Inflammatory macrophage treated with lipopolysaccharide for 1 hour (primary cell): ENCODE data around the gene GRIN3B.
"Not testable (repeated sequence)": the region's sequence is repeated elsewhere in the genome, so short reads cannot be mapped to it uniquely, and the experiment has no call there.

Source experiments
- DNase-seq, 2 donors: peaks; one replicate each; pipeline ENCODE4 v3.0.0-alpha.2; 2020 to 2022

GRIN3B gene, protein sequence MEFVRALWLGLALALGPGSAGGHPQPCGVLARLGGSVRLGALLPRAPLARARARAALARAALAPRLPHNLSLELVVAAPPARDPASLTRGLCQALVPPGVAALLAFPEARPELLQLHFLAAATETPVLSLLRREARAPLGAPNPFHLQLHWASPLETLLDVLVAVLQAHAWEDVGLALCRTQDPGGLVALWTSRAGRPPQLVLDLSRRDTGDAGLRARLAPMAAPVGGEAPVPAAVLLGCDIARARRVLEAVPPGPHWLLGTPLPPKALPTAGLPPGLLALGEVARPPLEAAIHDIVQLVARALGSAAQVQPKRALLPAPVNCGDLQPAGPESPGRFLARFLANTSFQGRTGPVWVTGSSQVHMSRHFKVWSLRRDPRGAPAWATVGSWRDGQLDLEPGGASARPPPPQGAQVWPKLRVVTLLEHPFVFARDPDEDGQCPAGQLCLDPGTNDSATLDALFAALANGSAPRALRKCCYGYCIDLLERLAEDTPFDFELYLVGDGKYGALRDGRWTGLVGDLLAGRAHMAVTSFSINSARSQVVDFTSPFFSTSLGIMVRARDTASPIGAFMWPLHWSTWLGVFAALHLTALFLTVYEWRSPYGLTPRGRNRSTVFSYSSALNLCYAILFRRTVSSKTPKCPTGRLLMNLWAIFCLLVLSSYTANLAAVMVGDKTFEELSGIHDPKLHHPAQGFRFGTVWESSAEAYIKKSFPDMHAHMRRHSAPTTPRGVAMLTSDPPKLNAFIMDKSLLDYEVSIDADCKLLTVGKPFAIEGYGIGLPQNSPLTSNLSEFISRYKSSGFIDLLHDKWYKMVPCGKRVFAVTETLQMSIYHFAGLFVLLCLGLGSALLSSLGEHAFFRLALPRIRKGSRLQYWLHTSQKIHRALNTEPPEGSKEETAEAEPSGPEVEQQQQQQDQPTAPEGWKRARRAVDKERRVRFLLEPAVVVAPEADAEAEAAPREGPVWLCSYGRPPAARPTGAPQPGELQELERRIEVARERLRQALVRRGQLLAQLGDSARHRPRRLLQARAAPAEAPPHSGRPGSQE

DNA sequence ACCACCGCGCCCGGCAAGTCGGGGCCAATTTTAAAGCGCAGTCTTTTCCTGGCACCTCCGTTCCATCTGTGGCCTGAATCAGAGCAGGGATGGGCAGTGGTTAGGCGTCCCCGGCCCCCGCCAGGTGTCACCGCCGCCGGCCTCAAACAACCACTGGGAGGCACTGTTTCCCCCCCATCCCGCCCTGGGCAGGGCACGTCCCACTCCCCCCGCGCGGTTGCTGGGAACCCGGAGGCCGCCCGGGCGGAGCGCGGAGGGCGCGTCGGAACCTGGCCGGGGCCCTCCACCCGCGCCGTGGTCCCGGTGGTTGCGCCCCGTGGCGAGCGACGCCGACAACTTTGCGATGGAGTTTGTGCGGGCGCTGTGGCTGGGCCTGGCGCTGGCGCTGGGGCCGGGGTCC is at the start of gene GRIN3B:
GRIN3B (plus strand) TSS at position 325 of the 400 bp plus-strand sequence; CDS start at position 344, 19 bp downstream.
- peak in 1 of 2 donors; percentile 49 for DNase-seq

DNA sequence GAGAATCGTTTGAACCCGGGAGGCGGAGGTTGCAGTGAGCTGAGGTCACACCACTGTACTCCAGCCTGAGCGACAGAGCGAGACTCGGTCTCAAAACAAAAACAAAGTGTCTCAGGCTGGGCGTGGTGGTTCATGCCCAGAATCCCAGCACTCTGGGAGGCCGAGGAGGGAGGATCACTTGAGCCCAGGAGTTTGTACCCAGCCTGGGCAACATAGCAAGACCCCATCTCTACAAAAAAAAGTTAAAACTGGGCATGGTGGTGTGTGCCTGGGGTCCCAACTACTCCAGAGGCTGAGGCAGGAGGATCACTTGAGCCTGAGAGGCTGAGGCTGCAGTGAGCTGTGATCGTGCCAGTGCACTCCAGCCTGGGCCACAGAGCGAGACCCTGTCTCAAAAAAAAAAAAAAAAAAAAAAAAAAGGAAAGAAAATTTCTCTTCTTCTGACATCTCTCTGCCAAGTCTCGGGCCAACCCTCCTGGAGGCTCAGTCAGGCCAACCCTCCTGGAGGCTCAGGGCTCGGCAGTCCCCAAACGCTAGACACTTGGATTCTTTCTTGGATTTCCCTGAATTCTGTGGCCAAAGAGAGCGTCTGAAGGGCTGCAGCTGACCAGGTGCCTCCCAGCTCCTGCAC is 48.1 kb upstream of the GRIN3B start:
- no peak for DNase-seq

DNA sequence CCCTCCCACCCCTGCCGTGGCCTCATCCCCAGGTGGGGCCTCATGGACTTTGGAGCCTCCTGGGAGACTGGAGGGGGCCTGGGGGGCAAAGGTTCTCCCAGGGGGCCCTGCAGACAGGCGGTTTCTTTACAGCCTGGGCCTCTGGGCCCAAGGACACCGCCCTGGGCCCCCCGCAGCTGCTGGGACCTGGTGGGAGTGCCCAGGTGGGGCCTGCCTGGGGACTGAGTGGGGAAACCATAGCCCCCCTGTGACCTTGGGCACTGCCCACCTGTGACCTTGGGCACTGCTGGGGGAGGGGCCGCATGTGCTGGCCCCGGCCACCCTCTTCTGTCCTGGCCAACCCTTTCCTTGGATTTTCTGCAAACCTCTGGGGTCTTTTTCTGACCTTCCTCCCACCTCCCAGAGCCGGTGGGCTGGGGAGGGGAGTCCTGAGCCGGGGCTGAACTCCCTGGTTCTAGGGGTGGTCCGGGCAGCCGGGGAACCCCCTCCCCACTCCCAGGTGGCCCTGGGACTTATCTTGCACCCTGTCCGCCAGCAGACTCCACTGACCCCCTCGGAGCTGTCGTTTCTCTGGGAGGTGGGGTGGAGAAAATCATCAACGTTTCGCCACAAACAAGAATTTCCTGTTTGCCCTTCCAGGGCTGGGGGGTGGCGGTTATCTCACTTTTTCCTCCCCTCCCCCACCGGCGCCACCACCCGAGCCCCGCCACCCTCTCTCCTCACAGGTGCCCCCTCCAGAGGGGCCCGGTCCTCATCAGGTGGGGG is 47.4 kb upstream of the GRIN3B start:
- DNase-seq: no peak

DNA sequence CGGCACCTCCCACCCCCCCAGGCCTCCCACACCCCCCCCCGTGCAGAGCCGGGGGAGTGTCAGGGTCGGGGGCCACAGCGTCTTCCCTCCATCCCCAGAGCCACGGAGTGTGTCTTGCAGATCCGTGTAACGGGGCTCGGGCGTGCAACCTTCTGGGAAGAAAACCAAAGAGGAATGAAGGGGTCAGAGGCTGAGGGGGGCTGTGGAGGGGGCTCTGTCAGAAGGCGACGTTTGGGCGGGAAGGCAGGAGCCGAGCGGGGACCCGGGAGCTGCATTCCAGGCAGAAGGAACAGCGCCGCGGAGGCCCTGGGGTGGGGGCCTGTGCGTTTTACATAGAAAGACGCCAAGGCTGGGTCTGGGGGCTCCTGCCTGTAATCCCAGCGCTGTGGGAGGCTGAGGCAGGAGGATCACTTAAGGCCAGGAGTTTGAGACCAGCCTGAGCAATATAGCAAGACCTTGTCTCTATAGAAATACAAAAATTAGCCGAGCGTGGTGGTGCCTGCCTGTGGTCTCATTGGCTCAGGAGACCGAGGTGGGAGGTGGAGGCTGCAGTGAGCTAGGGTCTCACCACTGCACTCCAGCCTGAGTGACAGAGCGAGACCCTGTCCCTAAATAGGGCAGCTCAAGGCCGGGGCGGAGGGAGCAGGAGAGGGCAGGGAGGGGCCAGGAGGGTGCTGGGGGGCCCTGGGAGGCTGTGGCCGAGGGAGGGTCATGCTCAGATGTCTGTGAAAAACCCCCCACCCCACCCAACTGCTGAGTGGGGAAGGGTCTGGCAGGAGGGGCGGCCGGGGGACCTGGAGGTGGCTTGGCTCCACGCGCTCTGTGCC is 46.6 kb upstream of the GRIN3B start:
- DNase-seq: no peak

DNA sequence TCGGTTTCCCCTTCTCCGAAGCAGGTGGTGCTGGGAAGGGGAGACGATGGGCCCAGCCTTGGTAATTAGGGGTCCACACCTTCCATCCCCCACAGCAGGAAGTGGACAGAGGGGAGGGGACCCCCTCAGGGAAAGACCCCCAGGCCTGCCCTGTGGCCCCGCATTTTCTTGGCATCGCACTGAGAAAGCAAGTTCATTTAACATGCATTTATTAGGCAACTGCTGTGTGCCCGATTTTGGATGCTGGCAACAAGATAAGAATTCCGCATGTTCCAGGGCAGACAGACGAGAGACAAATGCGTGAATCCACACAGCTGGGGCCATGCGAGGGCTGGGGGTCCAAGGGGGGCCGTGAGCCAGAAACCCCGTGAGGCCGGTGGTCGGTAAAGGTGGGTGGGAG is 45.9 kb upstream of the GRIN3B start:
- no peak for DNase-seq

DNA sequence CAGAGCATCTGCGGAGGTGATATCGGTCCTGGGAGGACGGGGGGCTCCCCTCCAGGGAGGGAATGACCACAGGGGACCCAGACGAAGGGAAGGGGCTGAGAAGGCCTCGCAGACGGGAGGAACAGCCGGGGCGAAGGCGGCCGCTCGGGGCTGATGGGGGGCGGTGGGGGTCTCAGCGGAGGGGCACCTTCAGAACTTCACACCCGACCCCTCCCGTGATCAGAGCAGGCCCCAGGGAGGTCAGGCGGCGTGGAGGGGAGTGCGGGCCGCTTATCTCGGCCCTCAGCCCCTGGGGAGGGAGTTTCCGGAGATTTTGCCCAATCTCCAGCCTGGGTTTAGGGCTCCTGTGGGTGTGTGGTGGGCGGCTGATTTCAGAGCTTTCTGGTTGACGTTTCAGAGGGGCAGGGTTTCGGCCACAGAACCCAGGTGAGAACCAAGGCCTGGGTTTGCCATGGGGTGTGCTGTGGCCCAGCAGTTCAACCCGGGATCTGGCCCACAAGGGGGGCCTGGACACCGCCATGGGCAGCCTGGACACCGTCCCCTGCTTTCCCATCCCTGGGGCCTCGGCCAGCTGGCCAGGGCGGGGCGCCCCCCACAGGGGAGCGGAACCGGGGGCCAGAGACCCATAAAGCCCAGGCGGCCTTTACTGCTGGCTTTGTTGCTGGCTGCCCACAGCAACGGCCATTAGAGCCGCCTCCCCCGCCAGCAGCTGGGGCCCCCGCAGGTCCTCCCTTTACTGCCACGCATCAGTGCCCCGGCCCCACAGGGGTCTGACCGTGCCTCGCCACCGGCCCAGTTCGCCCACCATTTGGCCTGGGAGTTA is 45.3 kb upstream of the GRIN3B start:
- peak; percentile 11 to 39 for DNase-seq

DNA sequence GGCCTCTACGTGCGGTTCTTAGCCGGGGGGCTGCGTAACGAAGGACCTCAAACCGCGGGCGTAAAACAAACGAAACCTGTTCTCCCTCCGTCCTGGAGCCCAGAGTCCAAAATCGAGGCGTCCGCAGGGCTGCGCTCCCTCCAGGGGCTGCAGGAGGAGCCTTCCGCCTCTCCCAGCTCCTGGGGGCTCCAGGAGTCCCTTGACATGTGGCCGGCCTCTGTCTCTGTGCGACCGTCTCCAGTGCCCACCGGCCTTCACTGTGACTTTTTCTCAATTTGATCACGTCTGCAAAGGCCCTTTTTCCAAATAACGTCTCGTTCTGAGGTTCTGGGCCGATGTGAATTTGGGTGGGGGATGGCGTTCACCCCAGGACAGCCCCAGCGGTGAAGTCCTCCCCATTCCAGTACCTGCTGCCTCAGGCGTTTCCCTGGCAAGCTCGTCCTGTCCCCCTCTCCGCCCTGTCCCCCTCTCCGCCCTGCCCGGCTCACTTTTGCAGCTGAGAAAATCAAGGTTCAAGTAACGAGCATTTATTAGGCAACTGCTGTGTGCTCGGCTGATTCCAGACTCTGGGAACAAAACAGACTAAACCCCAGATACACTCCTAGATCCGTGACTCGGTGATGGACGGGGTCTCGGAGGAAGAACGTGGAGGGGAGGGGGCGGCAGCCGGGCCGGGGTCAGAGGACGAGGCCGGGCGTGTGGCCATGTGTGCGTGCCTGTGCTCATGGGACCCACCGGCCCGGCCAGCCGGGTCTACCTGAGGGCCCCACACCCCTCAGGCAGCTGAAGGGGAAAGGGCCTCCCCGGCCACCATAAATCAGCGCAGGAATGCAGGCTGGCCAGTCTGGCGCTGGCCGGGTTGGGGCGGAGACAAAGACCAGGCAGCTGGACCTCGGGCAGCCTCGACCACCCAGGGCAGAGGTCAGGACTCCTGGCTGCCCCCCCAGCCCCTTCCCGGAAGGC is 44.1 kb upstream of the GRIN3B start:
- DNase-seq: no peak

DNA sequence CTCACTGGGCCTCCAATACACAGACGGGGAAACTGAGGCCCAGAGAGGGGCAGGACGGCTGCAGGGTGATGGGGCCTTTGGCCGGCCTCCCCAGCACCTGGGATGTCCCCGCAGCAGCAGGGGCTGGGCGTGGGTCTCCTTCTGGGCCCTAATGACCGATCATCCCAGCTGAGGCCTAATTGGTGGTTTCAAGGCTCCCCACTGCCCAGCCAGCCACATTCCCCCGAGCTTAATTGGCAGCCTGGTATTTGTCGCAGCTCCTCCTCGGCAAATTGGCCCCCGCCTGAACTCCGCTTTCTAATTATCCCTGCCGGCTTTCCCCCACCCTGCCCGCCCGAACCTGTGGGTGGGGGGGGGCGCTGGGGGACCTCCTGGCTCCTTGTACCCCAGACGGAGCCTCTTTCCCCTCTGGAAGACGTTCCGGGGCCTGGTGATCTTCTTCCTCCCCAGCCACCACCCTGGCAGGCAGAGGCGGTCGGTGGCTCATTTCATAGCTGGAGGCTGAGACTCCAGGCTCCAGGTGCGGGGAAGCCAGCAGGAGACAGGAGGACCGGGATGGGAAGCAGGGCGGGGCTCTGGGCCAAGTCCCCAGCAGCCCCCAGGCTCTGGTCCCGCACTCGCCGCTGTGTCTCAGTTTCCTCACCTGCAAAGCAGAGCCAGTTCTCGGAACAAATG is 43.3 kb upstream of the GRIN3B start:
- DNase-seq: no peak

DNA sequence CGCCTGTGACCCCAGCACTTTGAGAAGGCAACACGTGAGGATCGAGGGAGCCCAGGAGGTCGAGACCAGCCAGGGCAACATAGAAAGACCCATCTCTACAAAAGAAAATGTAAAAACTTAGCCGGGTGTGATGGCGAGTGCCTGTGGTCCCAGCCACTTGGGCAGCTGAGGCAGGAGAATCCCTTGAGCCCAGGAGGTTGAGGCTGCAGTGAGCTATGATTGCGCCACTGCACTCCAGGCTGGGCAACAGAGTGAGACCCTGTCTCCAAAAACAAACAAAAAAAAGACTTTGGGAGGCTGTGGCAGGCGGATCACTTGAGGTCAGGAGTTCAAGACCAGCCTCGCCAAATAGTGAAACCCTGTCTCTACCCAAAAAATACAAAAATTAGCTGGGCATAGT is 42.6 kb upstream of the GRIN3B start:
- not testable (repeated sequence) for DNase-seq

DNA sequence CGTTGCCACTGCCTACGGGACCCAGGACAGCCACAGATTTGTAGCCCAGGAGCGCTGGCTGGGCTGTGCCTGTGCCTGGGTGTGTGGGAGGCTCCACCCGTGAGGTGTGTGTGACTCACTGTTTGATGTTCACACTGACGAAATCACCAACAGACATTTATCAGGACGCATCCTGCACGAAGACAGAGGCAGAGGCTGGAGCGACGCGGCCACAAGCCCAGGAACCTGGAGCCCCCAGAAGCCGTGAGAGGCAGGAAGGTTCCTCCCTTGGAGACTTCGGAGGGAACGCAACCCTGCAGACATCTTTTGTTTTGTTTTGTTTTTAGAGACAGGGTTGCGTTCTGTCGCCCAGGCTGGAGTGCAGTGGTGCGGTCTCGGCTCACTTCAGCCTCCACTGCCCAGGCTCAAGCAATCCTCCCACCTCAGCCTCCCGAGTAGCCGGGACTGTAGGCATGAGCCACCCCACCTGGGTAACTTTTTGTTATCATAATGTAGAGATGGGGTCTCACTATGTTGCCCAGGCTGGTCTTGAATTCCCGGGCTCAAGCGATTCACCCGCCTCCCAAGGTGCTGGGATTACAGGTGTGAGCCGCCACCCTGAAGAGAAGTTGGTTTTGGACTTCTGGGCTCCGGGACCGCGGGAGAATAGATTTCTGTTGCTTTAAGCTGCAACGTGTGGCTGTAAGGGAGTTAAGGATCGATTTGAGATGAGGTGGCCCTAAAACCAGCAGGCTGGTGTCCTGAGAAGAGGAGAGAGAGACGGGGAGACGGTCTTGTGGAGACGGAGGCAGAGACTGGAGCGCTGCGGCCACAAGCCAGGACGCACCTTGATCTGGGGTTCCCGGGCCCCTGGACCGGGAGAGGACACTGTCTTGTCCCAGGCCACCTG is 41.0 kb upstream of the GRIN3B start:
- peak in 1 of 2 donors; percentile 37 for DNase-seq

DNA sequence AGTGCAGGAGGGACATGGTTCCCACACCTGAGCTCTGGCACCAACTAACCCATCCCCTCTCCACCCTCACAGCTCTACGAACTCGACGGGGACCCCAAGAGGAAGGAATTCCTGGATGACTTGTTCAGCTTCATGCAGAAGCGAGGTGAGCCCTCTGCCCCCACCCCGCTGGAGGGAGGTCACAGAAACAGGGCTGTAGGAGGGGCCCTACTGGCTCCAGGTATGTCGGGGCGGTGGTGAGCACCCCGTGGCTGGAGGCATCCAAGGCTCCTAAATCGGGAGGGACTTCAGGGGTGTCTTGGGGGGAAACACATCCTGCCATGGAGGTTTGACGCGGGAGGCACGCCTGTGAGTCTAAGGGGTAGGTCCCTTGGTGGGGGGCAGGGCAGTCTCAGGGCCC is 40.2 kb upstream of the GRIN3B start:
- DNase-seq: no peak

DNA sequence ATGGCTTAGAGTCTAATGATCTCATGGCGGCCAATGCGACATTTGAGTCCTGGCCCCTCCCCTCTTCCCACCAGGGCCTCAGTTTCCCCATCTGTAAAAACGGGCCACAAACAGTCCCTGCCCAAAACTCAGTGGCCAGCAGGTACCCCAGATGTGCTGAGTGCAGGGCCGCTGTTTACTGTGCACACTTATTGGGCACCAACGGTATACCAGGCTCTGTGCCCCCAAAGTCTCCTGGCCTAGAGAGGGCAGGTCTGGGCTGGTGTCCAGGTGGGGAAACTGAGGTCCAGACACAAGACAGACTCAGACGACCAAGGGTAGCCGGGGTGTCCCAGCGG is 39.6 kb upstream of the GRIN3B start:
- DNase-seq: no peak

DNA sequence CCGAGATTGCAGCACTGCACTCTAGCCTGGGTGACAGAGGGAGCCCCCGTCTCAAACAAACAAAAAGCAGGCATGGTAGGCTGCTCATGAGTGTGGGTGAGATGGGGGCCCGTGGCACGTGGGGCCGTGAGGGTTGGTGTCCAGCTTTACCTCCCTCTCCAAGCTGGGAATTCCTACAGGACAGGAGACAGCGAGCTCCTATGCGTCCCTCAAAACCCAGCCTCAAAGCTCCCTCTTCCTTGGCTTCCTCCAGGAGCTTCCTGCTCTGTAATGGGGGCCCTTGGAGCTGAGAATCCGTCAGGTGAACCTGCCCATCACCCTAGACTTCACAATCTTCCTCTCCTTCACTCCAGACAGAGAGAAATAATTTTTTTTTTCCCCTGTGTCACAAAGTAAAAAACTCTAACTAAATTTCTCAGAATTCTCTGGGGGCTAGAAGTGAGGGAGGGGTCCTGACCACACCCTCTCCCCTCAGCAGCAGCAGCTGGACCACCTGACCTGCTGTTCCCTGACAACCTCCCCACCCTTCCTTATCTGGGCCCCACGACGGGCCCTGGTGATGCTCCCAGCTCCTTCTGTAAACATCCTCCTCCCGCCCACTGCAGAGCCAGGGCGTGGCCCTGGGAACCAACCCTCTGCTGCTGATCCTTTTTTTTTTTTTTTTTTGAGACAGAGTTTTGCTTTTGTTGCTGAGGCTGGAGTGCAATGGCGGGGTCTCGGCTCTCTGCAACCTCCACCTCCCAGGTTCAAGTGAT is 38.2 kb upstream of the GRIN3B start:
- peak; percentile 38 to 47 for DNase-seq

DNA sequence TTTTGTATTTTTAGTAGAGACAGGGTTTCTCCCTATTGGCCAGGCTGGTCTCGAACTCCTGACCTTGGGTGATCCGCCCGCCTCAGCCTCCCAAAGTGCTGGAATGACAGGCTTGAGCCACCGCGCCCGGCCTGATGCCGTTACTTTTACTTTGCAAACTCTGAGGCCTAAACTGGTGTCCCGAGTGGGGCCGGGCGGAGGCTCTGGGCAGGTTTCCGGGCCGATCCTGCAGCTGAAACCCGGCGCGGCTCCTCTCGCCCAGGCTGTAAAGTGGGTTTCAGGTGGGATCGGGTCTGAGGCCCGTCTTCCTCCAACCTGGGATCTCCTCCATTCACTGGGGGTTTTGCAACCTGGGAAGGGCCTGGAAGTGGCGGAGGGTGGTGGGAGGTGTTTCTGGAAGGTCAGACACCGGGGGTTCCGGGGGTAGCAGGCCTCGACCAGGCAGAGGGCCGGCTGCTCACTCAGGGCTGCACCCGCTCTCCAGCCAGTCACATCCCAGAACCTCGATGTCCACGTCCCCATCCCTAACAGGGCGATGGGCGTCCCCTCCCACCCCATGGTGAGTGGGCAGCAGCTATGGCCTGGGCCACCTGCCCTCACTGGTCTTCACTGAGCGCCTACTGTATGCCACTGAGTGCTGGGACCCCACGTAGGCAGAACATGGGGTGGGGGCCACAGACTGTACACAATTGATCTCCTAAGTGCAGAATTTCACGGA is 37.4 kb upstream of the GRIN3B start:
- no peak for DNase-seq

DNA sequence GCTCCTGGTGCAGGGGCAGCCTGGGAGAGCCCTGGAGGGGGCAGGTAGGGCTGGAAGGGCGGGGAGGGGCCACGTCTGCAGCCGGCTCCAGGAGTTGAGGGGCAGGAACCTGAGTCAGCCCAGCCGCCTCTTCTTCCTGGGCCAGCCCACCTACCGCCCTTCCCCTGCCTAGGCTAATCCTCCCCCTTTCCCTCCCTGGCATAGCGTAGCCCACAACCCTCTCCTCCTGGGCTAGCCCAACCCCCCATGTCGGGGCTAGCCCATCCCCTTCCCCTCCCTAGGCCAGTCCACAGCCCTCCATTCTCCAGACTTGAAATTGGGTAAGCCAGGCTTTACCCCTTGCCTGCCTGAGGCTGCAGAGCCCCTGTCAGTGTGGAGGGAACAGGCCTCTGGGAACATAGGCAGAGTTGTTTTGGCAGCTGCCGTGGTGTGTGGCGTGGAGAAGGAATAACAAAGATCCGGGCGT is 36.7 kb upstream of the GRIN3B start:
- DNase-seq: no peak

DNA sequence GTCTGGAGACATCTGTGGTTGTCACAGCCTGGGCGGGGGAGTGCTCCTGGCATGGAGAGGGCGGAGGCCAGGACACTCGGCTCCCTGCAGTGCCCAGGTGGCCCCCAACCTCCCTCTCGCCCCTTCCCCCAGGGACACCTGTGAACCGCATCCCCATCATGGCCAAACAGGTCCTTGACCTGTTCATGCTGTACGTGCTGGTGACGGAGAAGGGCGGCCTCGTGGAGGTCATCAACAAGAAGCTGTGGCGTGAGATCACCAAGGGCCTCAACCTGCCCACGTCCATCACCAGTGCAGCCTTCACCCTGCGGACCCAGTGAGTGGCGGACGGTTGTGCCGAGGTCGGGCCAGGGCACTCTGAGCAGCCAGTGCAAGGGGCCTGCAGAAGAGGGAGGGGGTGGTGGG is 36.1 kb upstream of the GRIN3B start:
- DNase-seq: no peak
